ENCODE data around the gene CDH23.

CDH23 gene

DNA sequence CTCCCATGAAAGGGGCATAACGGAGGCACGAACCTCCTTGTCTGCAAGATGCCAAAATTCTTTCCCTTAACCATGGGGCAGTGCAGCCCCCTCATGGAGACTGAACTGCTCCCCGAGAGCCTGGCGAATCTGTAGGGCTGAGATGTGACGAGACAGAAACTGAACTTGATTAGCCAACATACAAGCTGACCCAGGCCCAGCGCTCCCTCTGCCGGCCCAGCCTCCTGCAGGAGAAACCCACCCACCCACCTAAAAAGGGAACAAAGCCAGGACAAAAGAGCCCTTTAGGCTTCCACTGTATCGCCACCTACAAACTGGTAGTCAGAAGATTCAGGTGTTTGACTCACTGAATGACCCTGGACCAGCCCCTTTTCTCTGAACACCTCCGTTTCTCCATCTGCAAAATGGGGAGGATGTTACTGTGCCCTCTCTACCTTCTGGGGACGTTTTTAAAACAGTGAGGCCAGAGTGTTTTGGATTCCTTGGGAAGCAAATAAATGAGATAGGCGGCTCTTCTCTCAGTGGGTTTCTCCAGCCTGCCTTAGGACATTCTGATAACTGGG lies 264.4 kb downstream of the CDH23 start:
- H3K9ac ChIP-seq (ENCODE audit: low read length in 5 of 5), result no peak overlapping the region
- H3K27ac ChIP-seq (ENCODE audit: low read depth, low read length), result no peak overlapping the region
- H3K36me3 ChIP-seq (ENCODE audit: control insufficient read depth in 5 of 5, insufficient read depth in 5 of 5, low read length in 5 of 5), result no peaks in the 10 kb centered on the region
- peaks cover 0 to 4% (median 0%) of the 10 kb centered on the region in 5 donors for H3K9me3 ChIP-seq (ENCODE audit: control insufficient read depth in 5 of 5, low read length in 5 of 5)
- peaks cover 0 to 7% (median 0%) of the 10 kb centered on the region in 5 donors for H3K4me1 ChIP-seq (ENCODE audit: control insufficient read depth in 5 of 5, insufficient read depth in 5 of 5, low read length in 5 of 5)
- H3K4me3 ChIP-seq (ENCODE audit: low read depth in 1 of 5, low read length in 5 of 5), result no peak overlapping the region
- H3K27me3 ChIP-seq (ENCODE audit: control insufficient read depth in 5 of 5, insufficient read depth in 4 of 5, low read length in 5 of 5), result no peaks in the 10 kb centered on the region

DNA sequence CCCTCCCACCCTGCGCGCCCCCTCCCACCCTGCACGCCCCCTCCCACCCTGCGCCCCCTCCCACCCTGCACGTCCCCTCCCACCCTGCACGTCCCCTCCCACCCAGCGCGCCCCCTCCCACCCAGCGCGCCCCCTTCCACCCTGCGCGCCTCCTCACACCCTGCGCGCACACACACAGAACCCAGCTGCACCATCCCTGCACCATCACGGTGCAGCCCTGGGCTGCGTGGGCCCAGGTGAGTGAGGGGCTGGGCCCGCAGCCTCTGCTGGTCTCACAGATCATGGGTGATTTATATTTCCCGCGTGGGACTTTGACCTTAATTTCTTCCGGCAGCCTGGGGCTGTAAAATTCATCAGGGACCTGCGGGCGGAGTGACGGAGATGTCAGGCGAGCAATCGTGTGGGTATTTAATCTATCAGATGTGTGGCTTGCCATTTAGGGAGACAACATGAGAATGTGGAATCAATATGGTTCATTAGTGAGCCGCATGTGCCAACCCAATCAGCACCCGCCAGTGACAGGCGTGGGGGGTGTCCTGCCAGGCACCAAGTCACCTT lies 265.1 kb downstream of the CDH23 start:
- Histone ChIP-seq H3K27ac (ENCODE audit: low read depth, low read length) (no peak overlapping the region), H3K9me3 (ENCODE audit: control insufficient read depth in 5 of 5, low read length in 5 of 5) (peaks cover 0 to 4% (median 0%) of the 10 kb centered on the region in 5 donors), H3K36me3 (ENCODE audit: control insufficient read depth in 5 of 5, insufficient read depth in 5 of 5, low read length in 5 of 5) (no peaks in the 10 kb centered on the region), H3K27me3 (ENCODE audit: control insufficient read depth in 5 of 5, insufficient read depth in 4 of 5, low read length in 5 of 5) (no peaks in the 10 kb centered on the region), H3K9ac (ENCODE audit: low read length in 5 of 5) (no peak overlapping the region), H3K4me3 (ENCODE audit: low read depth in 1 of 5, low read length in 5 of 5) (no peak overlapping the region), H3K4me1 (ENCODE audit: control insufficient read depth in 5 of 5, insufficient read depth in 5 of 5, low read length in 5 of 5) (peaks cover 0 to 12% (median 0%) of the 10 kb centered on the region in 5 donors)

GRCh38 chr10:71663311-71663710 lies 266.6 kb downstream of the CDH23 start:
- Histone ChIP-seq H3K4me3 (ENCODE audit: low read depth in 1 of 5, low read length in 5 of 5) (no peak overlapping the region), H3K27ac (ENCODE audit: low read depth, low read length) (no peak overlapping the region), H3K9me3 (ENCODE audit: control insufficient read depth in 5 of 5, low read length in 5 of 5) (peaks cover 0 to 4% (median 0%) of the 10 kb centered on the region in 5 donors), H3K9ac (ENCODE audit: low read length in 5 of 5) (no peak overlapping the region), H3K27me3 (ENCODE audit: control insufficient read depth in 5 of 5, insufficient read depth in 4 of 5, low read length in 5 of 5) (no peaks in the 10 kb centered on the region), H3K4me1 (ENCODE audit: control insufficient read depth in 5 of 5, insufficient read depth in 5 of 5, low read length in 5 of 5) (peaks cover 0 to 12% (median 0%) of the 10 kb centered on the region in 5 donors), H3K36me3 (ENCODE audit: control insufficient read depth in 5 of 5, insufficient read depth in 5 of 5, low read length in 5 of 5) (no peaks in the 10 kb centered on the region)

DNA sequence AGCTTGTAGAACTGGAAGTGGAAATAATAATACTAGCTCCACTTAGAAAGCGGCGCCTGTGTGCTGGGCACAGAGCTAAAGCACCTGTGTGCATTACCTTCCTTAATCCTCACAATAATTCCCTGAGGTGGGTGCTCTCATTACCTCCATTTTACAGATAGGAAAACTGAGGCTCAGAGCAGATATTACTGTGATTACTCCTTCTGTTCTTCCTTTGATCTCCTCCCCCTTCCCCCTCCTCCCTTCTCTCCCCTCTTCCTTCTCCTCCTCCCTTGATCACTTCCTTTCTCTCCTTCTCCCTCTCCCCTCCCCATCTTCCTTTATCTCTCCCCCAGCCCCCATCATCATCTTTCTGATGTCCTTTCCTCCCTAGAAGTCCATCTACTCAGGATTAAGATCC lies 267.9 kb downstream of the CDH23 start:
- H3K4me1 ChIP-seq (ENCODE audit: control insufficient read depth in 5 of 5, insufficient read depth in 5 of 5, low read length in 5 of 5), result peaks cover 0 to 12% (median 4%) of the 10 kb centered on the region in 5 donors
- no peak overlapping the region for H3K27ac ChIP-seq (ENCODE audit: low read depth, low read length)
- H3K9me3 ChIP-seq (ENCODE audit: control insufficient read depth in 5 of 5, low read length in 5 of 5), result peaks cover 0 to 4% (median 0%) of the 10 kb centered on the region in 5 donors
- H3K36me3 ChIP-seq (ENCODE audit: control insufficient read depth in 5 of 5, insufficient read depth in 5 of 5, low read length in 5 of 5), result no peaks in the 10 kb centered on the region
- no peak overlapping the region for H3K4me3 ChIP-seq (ENCODE audit: low read depth in 1 of 5, low read length in 5 of 5)
- H3K27me3 ChIP-seq (ENCODE audit: control insufficient read depth in 5 of 5, insufficient read depth in 4 of 5, low read length in 5 of 5), result no peaks in the 10 kb centered on the region
- H3K9ac ChIP-seq (ENCODE audit: low read length in 5 of 5), result no peak overlapping the region

DNA sequence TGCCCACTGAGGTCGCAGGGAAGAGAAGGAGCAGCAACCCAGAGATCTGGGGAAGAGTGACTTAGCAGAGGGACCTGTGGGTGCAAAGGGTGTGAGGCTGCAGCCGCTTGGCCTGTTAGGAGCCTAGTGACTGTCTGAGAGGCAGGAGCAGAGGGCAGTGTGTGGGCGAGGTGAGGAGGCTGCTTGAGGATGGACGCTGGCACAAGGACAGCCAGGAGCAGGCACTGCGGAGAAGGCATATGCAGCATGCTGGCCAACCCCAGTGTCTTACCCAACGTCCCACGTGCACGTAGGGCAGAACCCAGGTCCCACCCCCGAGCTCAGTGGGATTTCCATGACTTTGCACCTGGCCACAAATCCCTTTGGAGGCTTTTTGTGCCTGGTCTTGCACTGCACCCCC lies 268.7 kb downstream of the CDH23 start:
- no peak overlapping the region for H3K4me3 ChIP-seq (ENCODE audit: low read depth in 1 of 5, low read length in 5 of 5)
- peaks cover 0 to under 1% (median 0%) of the 10 kb centered on the region in 5 donors for H3K9me3 ChIP-seq (ENCODE audit: control insufficient read depth in 5 of 5, low read length in 5 of 5)
- peaks cover 0 to 12% (median 4%) of the 10 kb centered on the region in 5 donors for H3K4me1 ChIP-seq (ENCODE audit: control insufficient read depth in 5 of 5, insufficient read depth in 5 of 5, low read length in 5 of 5)
- no peaks in the 10 kb centered on the region for H3K36me3 ChIP-seq (ENCODE audit: control insufficient read depth in 5 of 5, insufficient read depth in 5 of 5, low read length in 5 of 5)
- H3K9ac ChIP-seq (ENCODE audit: low read length in 5 of 5), result no peak overlapping the region
- H3K27me3 ChIP-seq (ENCODE audit: control insufficient read depth in 5 of 5, insufficient read depth in 4 of 5, low read length in 5 of 5), result no peaks in the 10 kb centered on the region
- no peak overlapping the region for H3K27ac ChIP-seq (ENCODE audit: low read depth, low read length)

DNA sequence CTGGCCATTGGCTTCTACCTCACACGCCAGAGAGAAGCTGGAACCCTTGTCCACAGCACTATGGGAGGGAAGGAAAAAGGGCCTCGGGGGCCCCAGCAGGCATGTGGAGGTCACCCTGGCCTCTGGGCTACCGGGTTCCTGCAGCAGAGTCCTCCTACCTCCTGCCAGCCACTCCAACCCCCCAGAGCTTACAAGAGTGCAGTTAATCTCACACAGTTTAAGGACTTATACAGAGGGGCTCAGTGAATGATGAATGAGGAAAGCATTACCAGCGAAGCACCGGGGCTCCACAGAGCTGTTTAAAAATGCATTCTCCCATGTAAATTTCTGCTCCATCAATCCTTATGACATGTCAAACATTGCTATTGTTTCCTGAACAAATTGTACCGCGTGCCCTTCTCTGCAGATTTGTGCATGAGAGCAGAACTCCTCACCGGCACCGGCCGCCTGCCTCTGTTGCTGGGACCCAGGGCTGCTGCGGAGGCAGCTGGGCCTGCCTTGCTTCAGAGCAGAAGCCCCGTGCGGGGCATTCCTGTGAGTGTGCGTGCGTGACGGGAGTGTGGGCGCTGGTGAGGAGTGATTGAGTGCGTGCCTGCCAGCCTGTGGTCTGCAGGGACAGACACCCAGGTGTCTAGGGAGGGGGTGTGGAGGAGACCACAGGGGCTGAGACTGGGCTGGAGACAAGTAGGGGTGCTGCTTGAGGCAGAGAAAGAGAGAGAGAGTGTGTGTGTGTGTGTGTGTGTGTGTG lies 270.1 kb downstream of the CDH23 start:
- H3K9ac ChIP-seq (ENCODE audit: low read length in 5 of 5), result no peak overlapping the region
- H3K4me1 ChIP-seq (ENCODE audit: control insufficient read depth in 5 of 5, insufficient read depth in 5 of 5, low read length in 5 of 5), result peaks cover 0 to 12% (median 4%) of the 10 kb centered on the region in 5 donors
- H3K27ac ChIP-seq (ENCODE audit: low read depth, low read length), result no peak overlapping the region
- H3K36me3 ChIP-seq (ENCODE audit: control insufficient read depth in 5 of 5, insufficient read depth in 5 of 5, low read length in 5 of 5), result no peaks in the 10 kb centered on the region
- H3K9me3 ChIP-seq (ENCODE audit: control insufficient read depth in 5 of 5, low read length in 5 of 5), result no peaks in the 10 kb centered on the region
- H3K27me3 ChIP-seq (ENCODE audit: control insufficient read depth in 5 of 5, insufficient read depth in 4 of 5, low read length in 5 of 5), result no peaks in the 10 kb centered on the region
- no peak overlapping the region for H3K4me3 ChIP-seq (ENCODE audit: low read depth in 1 of 5, low read length in 5 of 5)

DNA sequence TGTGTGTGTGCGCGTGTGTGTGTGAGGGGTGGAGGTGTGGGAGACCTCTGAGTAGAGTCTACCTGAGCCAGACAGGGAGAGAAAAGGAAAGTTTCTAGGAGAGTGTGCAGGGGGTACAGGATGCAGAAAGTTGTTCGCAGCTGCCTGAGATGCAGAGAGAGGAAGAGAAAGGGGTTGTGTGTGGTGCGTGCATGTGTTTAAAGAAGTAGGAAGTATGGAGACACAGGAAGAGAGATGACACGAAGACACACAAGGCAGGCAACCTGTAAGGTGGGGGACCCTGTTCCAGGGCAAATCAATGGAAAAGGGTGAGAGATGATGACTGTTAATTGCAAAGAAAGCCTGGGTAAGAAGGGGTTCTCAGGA lies 270.6 kb downstream of the CDH23 start:
- Histone ChIP-seq H3K27me3 (ENCODE audit: control insufficient read depth in 5 of 5, insufficient read depth in 4 of 5, low read length in 5 of 5) (no peaks in the 10 kb centered on the region), H3K36me3 (ENCODE audit: control insufficient read depth in 5 of 5, insufficient read depth in 5 of 5, low read length in 5 of 5) (no peaks in the 10 kb centered on the region), H3K27ac (ENCODE audit: low read depth, low read length) (no peak overlapping the region), H3K4me3 (ENCODE audit: low read depth in 1 of 5, low read length in 5 of 5) (no peak overlapping the region), H3K9ac (ENCODE audit: low read length in 5 of 5) (no peak overlapping the region), H3K9me3 (ENCODE audit: control insufficient read depth in 5 of 5, low read length in 5 of 5) (no peaks in the 10 kb centered on the region), H3K4me1 (ENCODE audit: control insufficient read depth in 5 of 5, insufficient read depth in 5 of 5, low read length in 5 of 5) (peaks cover 0 to 12% (median 4%) of the 10 kb centered on the region in 5 donors)

- peaks cover 0 to 4% (median 0%) of the 10 kb centered on the region in 5 donors for H3K4me1 ChIP-seq (ENCODE audit: control insufficient read depth in 5 of 5, insufficient read depth in 5 of 5, low read length in 5 of 5)
- H3K9ac ChIP-seq (ENCODE audit: low read length in 5 of 5), result no peak overlapping the region
- no peaks in the 10 kb centered on the region for H3K27me3 ChIP-seq (ENCODE audit: control insufficient read depth in 5 of 5, insufficient read depth in 4 of 5, low read length in 5 of 5)
- no peak overlapping the region for H3K4me3 ChIP-seq (ENCODE audit: low read depth in 1 of 5, low read length in 5 of 5)
- H3K9me3 ChIP-seq (ENCODE audit: control insufficient read depth in 5 of 5, low read length in 5 of 5), result no peaks in the 10 kb centered on the region
- H3K36me3 ChIP-seq (ENCODE audit: control insufficient read depth in 5 of 5, insufficient read depth in 5 of 5, low read length in 5 of 5), result no peaks in the 10 kb centered on the region
- H3K27ac ChIP-seq (ENCODE audit: low read depth, low read length), result no peak overlapping the region
Measured at GRCh38 chr10:71671994-71672946, 275.6 kb downstream of the CDH23 start.

DNA sequence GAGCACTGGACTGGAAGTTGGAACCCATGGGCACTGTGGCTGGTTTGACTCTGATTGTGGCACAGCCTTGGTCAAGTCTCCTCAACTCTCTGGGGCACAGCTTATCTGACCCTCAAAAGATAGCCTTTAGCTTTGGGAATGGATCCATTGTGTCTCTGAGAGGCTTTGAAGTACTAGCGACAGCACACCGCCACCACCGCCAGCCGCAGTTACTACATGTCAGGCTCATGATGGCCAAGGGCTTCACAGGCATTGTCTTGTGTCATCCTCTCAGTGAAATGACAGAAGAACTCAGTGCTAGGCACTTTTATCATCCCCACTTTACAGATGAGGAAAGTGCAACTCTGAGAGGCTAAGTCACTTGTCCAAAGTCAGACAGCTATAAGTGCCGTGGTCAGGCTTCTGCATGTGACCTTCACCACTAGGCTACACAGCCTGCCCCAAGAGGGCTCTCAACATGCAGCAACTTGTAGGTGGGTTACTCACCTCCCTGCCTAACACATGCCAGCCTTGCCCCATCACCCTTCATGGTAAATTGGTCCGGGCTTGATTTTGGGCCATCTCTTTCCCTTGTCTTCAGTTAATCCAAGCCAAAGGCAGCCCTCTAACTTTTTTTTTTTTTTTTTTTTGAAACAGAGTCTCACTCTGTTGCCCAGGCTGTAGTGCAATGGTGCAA lies 278.7 kb downstream of the CDH23 start:
- H3K9ac ChIP-seq (ENCODE audit: low read length in 5 of 5), result no peak overlapping the region
- H3K4me3 ChIP-seq (ENCODE audit: low read depth in 1 of 5, low read length in 5 of 5), result no peak overlapping the region
- peaks cover 0 to 3% (median 0%) of the 10 kb centered on the region in 5 donors for H3K36me3 ChIP-seq (ENCODE audit: control insufficient read depth in 5 of 5, insufficient read depth in 5 of 5, low read length in 5 of 5)

More for the DNA sequence above, 278.7 kb downstream of the CDH23 start:
- peaks cover 0 to 31% (median 3%) of the 10 kb centered on the region in 5 donors for H3K4me1 ChIP-seq (ENCODE audit: control insufficient read depth in 5 of 5, insufficient read depth in 5 of 5, low read length in 5 of 5)
- H3K27me3 ChIP-seq (ENCODE audit: control insufficient read depth in 5 of 5, insufficient read depth in 4 of 5, low read length in 5 of 5), result no peaks in the 10 kb centered on the region
- H3K27ac ChIP-seq (ENCODE audit: low read depth, low read length), result no peak overlapping the region
- H3K9me3 ChIP-seq (ENCODE audit: control insufficient read depth in 5 of 5, low read length in 5 of 5), result no peaks in the 10 kb centered on the region

All from subcutaneous abdominal adipose tissue (tissue), 5 donors.